LNCAP (cell line): ENCODE results near the gene TBX1.

Source experiments
- TF ChIP-seq, protein P1 (sequence below): fragments of 450-650 bp; IDR thresholded peaks from 2 replicates; pipeline ENCODE4 v1.5.1; 2017; ENCODE audit warnings: mild to moderate bottlenecking

TBX1 gene

GRCh38 chr22:19758896-19759426 lies 1.6 kb upstream of the TBX1 start:
- TF ChIP-seq, protein P1, sequence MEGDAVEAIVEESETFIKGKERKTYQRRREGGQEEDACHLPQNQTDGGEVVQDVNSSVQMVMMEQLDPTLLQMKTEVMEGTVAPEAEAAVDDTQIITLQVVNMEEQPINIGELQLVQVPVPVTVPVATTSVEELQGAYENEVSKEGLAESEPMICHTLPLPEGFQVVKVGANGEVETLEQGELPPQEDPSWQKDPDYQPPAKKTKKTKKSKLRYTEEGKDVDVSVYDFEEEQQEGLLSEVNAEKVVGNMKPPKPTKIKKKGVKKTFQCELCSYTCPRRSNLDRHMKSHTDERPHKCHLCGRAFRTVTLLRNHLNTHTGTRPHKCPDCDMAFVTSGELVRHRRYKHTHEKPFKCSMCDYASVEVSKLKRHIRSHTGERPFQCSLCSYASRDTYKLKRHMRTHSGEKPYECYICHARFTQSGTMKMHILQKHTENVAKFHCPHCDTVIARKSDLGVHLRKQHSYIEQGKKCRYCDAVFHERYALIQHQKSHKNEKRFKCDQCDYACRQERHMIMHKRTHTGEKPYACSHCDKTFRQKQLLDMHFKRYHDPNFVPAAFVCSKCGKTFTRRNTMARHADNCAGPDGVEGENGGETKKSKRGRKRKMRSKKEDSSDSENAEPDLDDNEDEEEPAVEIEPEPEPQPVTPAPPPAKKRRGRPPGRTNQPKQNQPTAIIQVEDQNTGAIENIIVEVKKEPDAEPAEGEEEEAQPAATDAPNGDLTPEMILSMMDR, result no peak

GRCh38 chr22:19759427-19760057 lies 1.0 kb upstream of the TBX1 start:
- TF ChIP-seq, protein P1, result no peak

GRCh38 chr22:19760951-19761724 lies 560 bp downstream of the TBX1 start:
- TF ChIP-seq, protein P1, result no peak

- TF ChIP-seq, protein P1, result no peak
These were observed 1.4 kb downstream of the TBX1 start for GRCh38 chr22:19761725-19762567.

DNA sequence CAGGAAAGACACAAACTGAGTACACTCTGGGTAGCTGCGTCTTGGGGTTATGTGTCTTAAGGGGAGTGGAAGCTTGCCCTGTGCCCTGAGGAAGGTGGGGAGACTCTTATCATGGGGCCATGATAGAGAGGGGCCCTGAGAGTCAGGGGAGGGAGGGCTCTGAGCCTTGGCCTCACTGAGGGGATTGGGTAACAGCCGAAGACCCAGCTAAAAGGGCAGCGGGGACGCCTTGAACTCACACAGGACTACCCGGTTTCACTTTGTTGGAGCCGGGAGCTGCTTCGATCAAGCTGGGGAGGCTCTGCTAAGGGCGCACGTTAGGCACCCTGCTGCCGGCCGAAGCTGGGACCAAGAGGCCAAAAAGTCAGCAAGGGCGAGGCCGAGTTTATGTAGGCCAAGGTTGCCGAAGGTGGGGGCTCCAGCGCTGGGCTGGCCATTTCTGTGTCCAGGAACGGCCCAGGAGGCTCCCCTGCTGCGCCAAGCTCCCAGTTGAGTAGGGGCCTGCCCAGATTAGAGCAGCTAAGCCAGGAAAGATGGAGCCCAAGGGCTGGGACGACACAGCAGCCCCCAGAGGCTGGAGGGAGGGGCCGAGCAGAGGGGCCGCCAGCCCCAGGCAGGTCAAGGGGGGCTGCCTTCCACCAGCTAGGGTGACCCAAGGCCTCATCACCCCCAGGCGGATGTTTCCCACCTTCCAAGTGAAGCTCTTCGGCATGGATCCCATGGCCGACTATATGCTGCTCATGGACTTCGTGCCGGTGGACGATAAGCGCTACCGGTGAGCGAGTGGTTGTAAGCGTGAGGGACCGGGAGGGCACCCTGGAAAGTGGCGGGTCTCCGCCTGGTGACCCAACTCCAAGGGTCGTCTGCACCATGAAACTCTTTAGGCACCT lies 2.2 kb downstream of the TBX1 start:
- TF ChIP-seq, protein P1, result no peak

DNA sequence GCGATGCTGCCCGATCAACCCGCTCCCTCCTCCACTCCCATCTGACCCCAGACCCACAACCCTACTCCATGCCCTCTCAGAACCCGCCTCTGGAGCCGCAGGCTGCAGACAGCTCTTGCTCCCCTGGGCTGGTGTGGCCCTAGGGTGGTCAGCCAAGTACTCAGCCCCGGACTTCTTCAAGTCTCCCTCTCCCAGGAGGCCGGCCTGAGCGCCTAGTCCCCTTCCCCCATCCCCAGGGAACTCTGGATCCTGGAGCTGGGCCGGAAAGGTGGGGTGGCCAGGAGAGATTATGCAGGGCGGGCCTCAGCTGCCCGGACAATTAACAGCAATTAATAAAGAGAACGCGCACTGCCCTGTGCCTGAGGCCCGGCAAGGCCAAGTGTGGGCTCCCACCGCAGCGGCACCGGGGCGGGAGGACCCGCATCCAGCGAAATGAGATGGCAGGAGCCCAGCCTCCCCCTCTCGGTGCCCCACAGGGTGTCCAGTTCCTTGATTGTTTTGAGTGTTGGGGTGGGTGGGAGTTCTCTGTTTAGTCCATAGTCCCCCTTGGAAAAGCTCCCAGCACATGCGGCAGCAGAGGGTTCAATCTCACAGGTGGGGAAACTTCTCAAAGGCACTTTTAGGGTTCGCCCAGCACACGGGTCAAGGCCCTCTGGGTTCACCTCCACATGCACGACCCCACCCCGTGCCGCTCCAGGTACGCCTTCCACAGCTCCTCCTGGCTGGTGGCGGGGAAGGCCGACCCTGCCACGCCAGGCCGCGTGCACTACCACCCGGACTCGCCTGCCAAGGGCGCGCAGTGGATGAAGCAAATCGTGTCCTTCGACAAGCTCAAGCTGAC lies 3.1 kb downstream of the TBX1 start:
- TF ChIP-seq, protein P1, result no peak
